ENCODE results near the gene SH3BGRL3. TPM values are rescaled to one million over a fixed set of nuclear protein-coding genes. Genes with fewer than 3 reads are reported as not detected.
A peak's percentile ranks its signal among the peaks of the same experiment; 100 is the strongest.
"Not testable (repeated sequence)": the region's sequence is repeated elsewhere in the genome, so short reads cannot be mapped to it uniquely, and the experiment has no call there.

SH3BGRL3 gene
- total RNA-seq, result 55.0 TPM
- long read RNA-seq, transcript SH3BGRL3-201 (3 exons, 1,661 nt), result major isoform, 39 of 46 reads
- long read RNA-seq, partial matches to known transcripts, result 0 of 46 reads
- long read RNA-seq, other reads (novel, unspliced or antisense), result 7 of 46 reads

DNA sequence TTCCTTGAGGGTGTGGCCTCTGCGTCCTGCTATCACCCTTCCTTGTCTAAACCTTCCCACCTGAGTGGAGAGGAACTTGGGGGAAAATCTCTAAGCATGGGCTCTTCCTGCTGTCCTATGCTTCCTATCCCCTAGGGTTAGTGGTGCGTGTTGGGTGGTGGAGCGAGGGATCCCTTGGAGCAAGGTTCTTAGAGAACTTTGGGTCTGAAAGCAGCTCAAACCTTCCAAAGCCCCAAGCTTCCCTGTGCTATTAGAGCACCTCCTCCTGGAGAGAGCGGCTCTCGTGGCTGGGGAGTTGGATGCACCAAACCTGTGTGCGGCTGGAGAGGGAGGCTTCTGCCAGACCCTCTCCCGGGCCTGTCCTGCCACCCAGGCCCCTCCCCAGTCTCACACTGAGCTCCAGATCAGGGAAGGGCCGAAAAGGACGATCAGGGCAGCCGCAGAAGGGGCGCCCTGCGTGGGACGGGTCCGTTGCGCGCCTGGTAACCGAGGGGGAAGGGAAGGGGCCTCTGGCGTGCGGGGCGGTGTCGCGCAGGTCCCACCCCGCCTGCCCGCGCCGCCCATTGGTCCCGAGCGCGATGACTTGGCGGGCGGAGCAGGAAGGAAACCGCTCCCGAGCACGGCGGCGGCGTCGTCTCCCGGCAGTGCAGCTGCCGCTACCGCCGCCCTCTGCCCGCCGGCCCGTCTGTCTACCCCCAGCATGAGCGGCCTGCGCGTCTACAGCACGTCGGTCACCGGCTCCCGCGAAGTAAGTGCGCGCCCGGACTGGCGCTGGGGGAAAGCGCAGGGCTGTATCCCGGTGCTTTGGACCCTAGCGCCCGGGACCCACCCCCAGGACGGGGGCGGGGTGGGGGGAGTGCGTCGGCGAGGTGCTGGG is at the start of gene SH3BGRL3:
Gene SH3BGRL3, plus strand, starts transcription at position 631 of the 877 bp plus-strand sequence. Its CDS starts 70 bp downstream, at position 701.
- intact Hi-C loops (cut with DNase I), result no loop called here

GRCh38 chr1:26230682-26231081 is 49.2 kb upstream of the SH3BGRL3 start:
- intact Hi-C loops (cut with DNase I), result loop anchor here (5.0 to 10.0 kb wide), 2 partner anchors 63 to 196 kb away; partner anchors contain the start of genes C1orf232 and ZNF593
- DNase-seq (ENCODE audit: low spot score), result not testable (repeated sequence)

More for the DNA sequence above, at the start of gene SH3BGRL3:
- DNase-seq (ENCODE audit: low spot score), result peak; percentile 96

DNA sequence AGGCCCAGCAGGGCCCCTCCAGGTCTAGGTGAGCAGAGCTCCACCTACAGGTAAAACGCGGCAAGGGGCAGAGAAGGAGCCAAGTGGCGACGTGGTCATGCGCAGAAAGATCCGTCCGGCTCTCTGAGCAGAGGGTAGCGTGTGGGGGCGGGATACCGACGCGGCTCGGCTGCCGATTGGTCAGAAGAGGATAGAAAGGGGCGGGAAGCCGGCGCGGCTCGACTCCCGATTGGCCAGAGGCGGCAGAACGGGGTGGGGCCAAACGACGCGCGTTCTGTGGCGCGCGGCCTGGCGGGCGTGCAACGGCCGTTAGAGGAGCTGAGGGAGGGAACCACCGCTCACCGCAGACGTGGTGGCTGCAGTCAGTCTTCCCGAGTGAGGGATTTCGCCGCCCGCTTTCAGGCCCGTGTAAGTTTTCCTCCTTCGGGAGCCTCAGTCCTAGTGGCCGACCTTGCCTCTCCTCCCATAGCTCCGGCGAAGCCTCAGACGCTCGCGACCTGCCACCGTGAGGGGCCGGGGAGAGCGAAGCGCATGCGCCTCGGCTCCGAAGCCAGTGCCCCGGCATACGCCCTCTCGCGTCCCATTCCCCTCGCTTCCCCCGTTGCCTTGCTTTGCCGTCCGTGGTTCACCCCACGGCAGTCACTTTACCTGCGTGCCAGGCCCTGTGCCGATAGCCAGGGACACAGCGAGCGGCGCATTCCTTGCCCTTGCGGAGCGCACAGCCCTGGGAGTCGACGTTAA is 45.8 kb upstream of the SH3BGRL3 start, which contains the start of gene CEP85:
Gene CEP85, plus strand, starts transcription at position 298 of the 741 bp plus-strand sequence. CDS start 5,584 bp downstream, outside the sequence.
- intact Hi-C loops (cut with DNase I), result loop anchor here (2.0 to 10.0 kb wide), 3 partner anchors 67 to 199 kb away; partner anchors contain the start of genes C1orf232, PDIK1L and ZNF593
- DNase-seq (ENCODE audit: low spot score), result peak; percentile 100

DNA sequence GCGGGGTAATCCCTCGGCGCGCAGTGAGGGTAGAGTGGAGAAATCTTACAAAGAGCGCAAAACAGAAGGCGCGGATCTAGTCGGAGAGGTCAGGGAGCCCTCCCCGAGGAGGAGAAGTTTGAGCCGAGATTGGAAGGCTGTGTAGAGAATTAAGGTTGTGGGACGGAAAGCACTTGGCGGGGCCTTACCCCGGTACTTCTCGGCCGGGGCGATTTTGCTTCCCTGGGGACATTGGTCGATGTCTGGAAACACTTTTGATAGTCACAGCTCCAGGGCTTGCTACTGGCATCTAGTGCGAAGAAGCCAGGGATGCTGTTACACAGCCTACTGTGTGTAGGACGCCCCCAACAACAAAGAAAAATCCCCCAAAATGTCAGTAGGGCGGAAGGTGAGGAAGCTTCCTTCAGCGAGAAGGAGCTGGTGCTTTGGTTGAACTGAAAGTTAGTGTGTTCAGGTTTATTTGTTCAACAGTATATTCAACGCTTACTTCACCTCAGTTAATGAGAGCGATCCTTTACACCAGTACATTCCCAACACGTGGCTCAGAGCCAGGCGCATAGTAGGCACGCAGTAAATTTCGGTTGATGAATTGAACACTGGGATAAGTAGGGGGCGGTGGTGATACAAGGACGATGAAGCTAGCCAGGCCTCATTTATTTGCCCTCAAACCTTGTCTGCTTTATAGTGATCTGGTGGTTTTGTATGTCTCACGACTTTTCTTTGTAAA is 45.1 kb upstream of the SH3BGRL3 start:
- intact Hi-C loops (cut with DNase I), result loop anchor here (2.0 to 10.0 kb wide), 3 partner anchors 68 to 200 kb away; partner anchors contain the start of genes C1orf232, PDIK1L and ZNF593
- DNase-seq (ENCODE audit: low spot score), result no peak

GRCh38 chr1:26237230-26237966 is 42.5 kb upstream of the SH3BGRL3 start:
- no peak for DNase-seq (ENCODE audit: low spot score)
- intact Hi-C loops (cut with DNase I), result loop anchor here (10.0 kb wide), 1 partner anchor 203 kb away; no protein-coding TSS in a partner anchor

- intact Hi-C loops (cut with DNase I), result loop anchor here (10.0 kb wide), 1 partner anchor 205 kb away; no protein-coding TSS in a partner anchor
- no peak for DNase-seq (ENCODE audit: low spot score)
Observed at GRCh38 chr1:26239936-26240335, 40.0 kb upstream of the SH3BGRL3 start.

DNA sequence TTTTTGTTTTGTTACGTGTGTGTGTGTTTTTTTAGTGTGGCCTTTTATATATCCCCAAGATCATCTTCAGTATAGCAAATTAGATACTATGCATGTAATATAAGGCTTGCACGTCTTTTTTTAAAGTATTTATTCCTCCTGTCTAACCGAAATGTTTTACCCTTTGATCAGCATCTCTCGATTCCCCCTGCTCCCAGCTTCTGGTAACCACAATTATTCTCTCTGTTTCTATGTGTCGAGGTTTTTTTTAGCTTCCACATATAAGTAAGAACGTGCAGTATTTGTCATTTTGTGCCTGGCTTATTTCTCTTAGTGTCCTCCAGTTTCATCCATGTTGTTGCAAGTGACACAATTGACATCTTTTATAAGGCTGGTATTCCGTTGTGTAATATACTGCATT is 27.2 kb upstream of the SH3BGRL3 start:
- intact Hi-C loops (cut with DNase I), result no loop called here
- DNase-seq (ENCODE audit: low spot score), result no peak

- DNase-seq (ENCODE audit: low spot score), result no peak
- intact Hi-C loops (cut with DNase I), result no loop called here
Observed at GRCh38 chr1:26254404-26254803, 25.5 kb upstream of the SH3BGRL3 start.

- no peak for DNase-seq (ENCODE audit: low spot score)
- intact Hi-C loops (cut with DNase I), result no loop called here
Observed at GRCh38 chr1:26257222-26257621, 22.7 kb upstream of the SH3BGRL3 start.

- intact Hi-C loops (cut with DNase I), result no loop called here
- no peak for DNase-seq (ENCODE audit: low spot score)
Observed at GRCh38 chr1:26259005-26259404, 20.9 kb upstream of the SH3BGRL3 start.

DNA sequence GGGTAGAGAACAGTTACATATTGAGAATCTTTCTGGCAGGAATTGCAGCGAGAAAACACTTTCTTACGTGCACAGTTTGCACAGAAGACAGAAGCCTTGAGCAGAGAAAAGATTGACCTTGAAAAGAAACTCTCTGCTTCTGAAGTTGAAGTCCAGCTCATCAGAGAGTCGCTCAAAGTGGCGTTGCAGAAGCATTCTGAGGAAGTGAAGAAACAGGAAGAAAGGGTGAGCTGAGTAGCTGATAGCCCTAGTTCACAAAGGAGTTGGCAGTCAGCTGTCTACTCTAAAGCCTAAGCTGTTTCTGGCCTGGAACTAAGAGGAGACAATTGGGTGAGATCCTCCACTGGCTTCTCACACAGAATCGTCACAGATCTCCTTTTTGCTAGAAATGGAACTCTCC is 20.3 kb upstream of the SH3BGRL3 start:
- no peak for DNase-seq (ENCODE audit: low spot score)
- intact Hi-C loops (cut with DNase I), result no loop called here

DNA sequence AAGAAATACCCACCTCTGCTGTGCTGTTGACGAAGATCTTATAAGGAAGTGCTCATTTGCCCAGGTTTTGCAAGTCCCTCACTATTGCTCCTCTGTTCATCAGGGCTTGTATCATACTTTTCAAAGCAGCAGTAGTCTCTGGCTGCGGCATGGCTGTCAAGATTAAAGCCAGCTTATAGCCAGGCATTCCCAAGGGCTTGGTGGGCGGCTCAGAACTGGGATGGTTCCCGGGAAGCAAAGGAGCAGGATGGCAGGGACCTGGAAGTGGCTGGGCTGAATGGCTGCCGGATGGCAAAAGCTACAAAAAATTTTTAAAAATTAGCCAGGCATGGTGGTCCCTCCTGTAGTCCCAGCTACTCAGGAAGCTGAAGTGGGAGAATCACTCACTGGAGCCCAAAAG is 16.7 kb upstream of the SH3BGRL3 start:
- no peak for DNase-seq (ENCODE audit: low spot score)

DNA sequence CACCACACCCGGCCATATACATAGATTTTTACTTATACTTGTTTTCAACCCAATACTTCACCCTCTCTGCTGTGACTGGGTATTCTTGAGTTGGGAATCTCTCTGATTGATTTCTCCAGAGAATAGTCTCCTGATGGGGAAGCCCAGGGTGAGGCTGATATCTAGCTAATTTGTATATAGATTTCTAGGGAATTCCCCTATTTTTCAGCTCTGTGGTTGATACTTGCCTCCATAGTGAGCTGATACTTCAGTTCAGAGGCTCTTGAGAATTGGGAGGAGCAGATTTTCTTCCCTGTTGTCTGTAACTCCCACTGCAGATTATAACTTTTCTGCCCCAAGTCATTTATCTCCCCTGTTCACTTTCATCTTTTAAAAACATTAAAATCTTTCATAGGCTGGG is 14.5 kb upstream of the SH3BGRL3 start:
- intact Hi-C loops (cut with DNase I), result no loop called here
- no peak for DNase-seq (ENCODE audit: low spot score)

More for the DNA sequence above, 16.7 kb upstream of the SH3BGRL3 start:
- intact Hi-C loops (cut with DNase I), result no loop called here

- intact Hi-C loops (cut with DNase I), result no loop called here
- no peak for DNase-seq (ENCODE audit: low spot score)
Observed at GRCh38 chr1:26268290-26269197, 11.3 kb upstream of the SH3BGRL3 start.

DNA sequence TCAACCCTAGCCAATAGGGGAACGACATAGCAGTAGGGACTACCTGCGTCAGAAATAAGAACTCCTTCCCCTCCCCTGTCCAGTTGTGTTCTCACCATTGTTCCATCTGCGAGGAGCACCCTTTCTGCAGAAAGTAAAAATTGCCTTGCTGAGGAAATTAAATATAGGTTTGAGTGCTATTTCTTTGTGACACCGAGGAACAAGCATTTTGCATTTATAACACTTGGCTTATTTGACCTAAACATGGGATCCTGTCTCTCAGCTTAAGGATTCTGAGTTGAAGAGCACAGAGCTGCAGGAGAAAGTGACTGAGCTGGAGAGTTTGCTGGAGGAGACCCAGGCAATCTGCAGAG is 10.7 kb upstream of the SH3BGRL3 start:
- no peak for DNase-seq (ENCODE audit: low spot score)
- intact Hi-C loops (cut with DNase I), result no loop called here

DNA sequence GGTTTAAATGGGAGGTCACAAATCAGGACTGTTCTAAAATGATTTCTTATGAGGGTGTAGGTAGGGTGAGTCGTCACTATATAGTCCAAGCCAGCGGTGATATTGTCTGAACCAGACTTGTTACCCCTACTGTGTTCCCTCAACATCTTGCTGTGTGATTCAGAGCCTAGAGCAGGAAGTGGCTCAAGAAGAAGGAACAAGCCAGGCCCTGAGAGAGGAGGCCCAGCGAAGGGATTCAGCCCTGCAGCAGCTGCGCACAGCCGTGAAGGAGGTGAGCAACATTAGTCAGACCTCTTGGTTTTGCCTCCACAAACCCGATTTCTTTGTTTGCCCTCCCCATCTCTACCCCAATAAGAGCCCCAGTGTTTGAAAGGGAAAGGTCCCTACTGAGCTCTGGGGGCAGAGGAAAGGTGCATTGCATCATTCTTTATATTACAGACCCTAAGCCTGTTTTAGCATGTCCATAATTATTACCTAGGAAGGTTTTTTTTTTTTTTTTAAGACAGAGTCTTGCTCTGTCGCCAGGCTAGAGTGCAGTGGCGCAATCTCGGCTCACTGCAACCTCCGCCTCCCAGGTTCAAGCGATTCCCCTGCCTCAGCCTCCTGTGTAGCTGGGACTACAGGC is 5.0 kb upstream of the SH3BGRL3 start:
- intact Hi-C loops (cut with DNase I), result loop anchor here (1.0 kb wide), 1 partner anchor 46 kb away; no protein-coding TSS in a partner anchor
- no peak for DNase-seq (ENCODE audit: low spot score)
